ENCODE measurements around the gene EPHA6.

EPHA6 gene

GRCh38 chr3:97736928-97737327 is 922.5 kb downstream of the EPHA6 start:
- Histone ChIP-seq H3K4me2 (ENCODE audit: low read length, poor library complexity, severe bottlenecking) (no peak overlapping the region), H3K9ac (ENCODE audit: low read length) (no peak overlapping the region), H3K79me1 (replicated peaks; ENCODE audit: low read length, poor library complexity, severe bottlenecking) (no peaks in the 10 kb centered on the region), H3K4ac (ENCODE audit: low read depth in 1 of 2, low read length in 2 of 2) (no peak overlapping the region), H3K4me3 (ENCODE audit: insufficient read depth in 1 of 2, low read depth in 1 of 2, low read length in 2 of 2) (no peak overlapping the region), H3K4me1 (ENCODE audit: control insufficient read depth, insufficient read depth, low read depth, low read length) (no peaks in the 10 kb centered on the region), H2BK5ac (ENCODE audit: low read depth, low read length, poor library complexity, severe bottlenecking) (no peak overlapping the region), H2BK12ac (ENCODE audit: low read length in 2 of 2) (no peak overlapping the region), H3K36me3 (ENCODE audit: control insufficient read depth in 1 of 2, insufficient read depth in 2 of 2, low read depth in 1 of 2, low read length in 2 of 2) (no peaks in the 10 kb centered on the region), H3K23ac (ENCODE audit: low read length in 2 of 2) (no peak overlapping the region), H4K91ac (ENCODE audit: low read length) (no peak overlapping the region), H2BK120ac (ENCODE audit: low read depth, low read length) (no peak overlapping the region), H2AFZ (ENCODE audit: low read depth, low read length) (no peak overlapping the region), H3K9me3 (ENCODE audit: control insufficient read depth, low read length) (no peaks in the 10 kb centered on the region), H3K14ac (ENCODE audit: low read length in 2 of 2) (no peak overlapping the region), H3K18ac (ENCODE audit: low read depth in 1 of 2, low read length in 2 of 2) (no peak overlapping the region), H4K8ac (ENCODE audit: low read length) (no peak overlapping the region), H2BK15ac (ENCODE audit: low read depth, poor library complexity, severe bottlenecking) (no peak overlapping the region), H3K27ac (ENCODE audit: low read length, poor library complexity, severe bottlenecking) (no peak overlapping the region), H3K27me3 (ENCODE audit: control insufficient read depth in 1 of 2, insufficient read depth in 1 of 2, low read length in 2 of 2) (peaks cover 0 to 6% of the 10 kb centered on the region in 2 experiments), H2AK5ac (ENCODE audit: low read length, severe bottlenecking) (no peak overlapping the region)
- 7% methylated on average over 3 of the region's 3 CpGs for WGBS
- DNase-seq = no peak

GRCh38 chr3:97738761-97739160 is 924.4 kb downstream of the EPHA6 start:
- Histone ChIP-seq H3K4me2 (ENCODE audit: low read length, poor library complexity, severe bottlenecking) (no peak overlapping the region), H2AK5ac (ENCODE audit: low read length, severe bottlenecking) (no peak overlapping the region), H3K9ac (ENCODE audit: low read length) (no peak overlapping the region), H2BK12ac (ENCODE audit: low read length in 2 of 2) (no peak overlapping the region), H3K4me1 (ENCODE audit: control insufficient read depth, insufficient read depth, low read depth, low read length) (no peaks in the 10 kb centered on the region), H3K27ac (ENCODE audit: low read length, poor library complexity, severe bottlenecking) (no peak overlapping the region), H3K23ac (ENCODE audit: low read length in 2 of 2) (no peak overlapping the region), H4K8ac (ENCODE audit: low read length) (no peak overlapping the region), H2AFZ (ENCODE audit: low read depth, low read length) (no peak overlapping the region), H3K14ac (ENCODE audit: low read length in 2 of 2) (no peak overlapping the region), H2BK15ac (ENCODE audit: low read depth, poor library complexity, severe bottlenecking) (no peak overlapping the region), H3K18ac (ENCODE audit: low read depth in 1 of 2, low read length in 2 of 2) (no peak overlapping the region), H4K91ac (ENCODE audit: low read length) (no peak overlapping the region), H2BK120ac (ENCODE audit: low read depth, low read length) (no peak overlapping the region), H3K9me3 (ENCODE audit: control insufficient read depth, low read length) (no peaks in the 10 kb centered on the region), H3K79me1 (replicated peaks; ENCODE audit: low read length, poor library complexity, severe bottlenecking) (no peaks in the 10 kb centered on the region), H3K36me3 (ENCODE audit: control insufficient read depth in 1 of 2, insufficient read depth in 2 of 2, low read depth in 1 of 2, low read length in 2 of 2) (no peaks in the 10 kb centered on the region), H3K4me3 (ENCODE audit: insufficient read depth in 1 of 2, low read depth in 1 of 2, low read length in 2 of 2) (no peak overlapping the region), H3K27me3 (ENCODE audit: control insufficient read depth in 1 of 2, insufficient read depth in 1 of 2, low read length in 2 of 2) (peaks cover 0 to 6% of the 10 kb centered on the region in 2 experiments), H3K4ac (ENCODE audit: low read depth in 1 of 2, low read length in 2 of 2) (no peak overlapping the region), H2BK5ac (ENCODE audit: low read depth, low read length, poor library complexity, severe bottlenecking) (no peak overlapping the region)
- DNase-seq = no peak
- 40% methylated on average over 1 of the region's 1 CpG for WGBS

- Histone ChIP-seq H3K23ac (ENCODE audit: low read length in 2 of 2) (no peak overlapping the region), H3K9ac (ENCODE audit: low read length) (no peak overlapping the region), H3K4me2 (ENCODE audit: low read length, poor library complexity, severe bottlenecking) (no peak overlapping the region), H3K14ac (ENCODE audit: low read length in 2 of 2) (no peak overlapping the region), H4K8ac (ENCODE audit: low read length) (no peak overlapping the region), H3K9me3 (ENCODE audit: control insufficient read depth, low read length) (no peaks in the 10 kb centered on the region), H2BK5ac (ENCODE audit: low read depth, low read length, poor library complexity, severe bottlenecking) (no peak overlapping the region), H3K79me1 (replicated peaks; ENCODE audit: low read length, poor library complexity, severe bottlenecking) (no peaks in the 10 kb centered on the region), H3K4me1 (ENCODE audit: control insufficient read depth, insufficient read depth, low read depth, low read length) (no peaks in the 10 kb centered on the region), H3K36me3 (ENCODE audit: control insufficient read depth in 1 of 2, insufficient read depth in 2 of 2, low read depth in 1 of 2, low read length in 2 of 2) (no peaks in the 10 kb centered on the region), H2AK5ac (ENCODE audit: low read length, severe bottlenecking) (no peak overlapping the region), H2AFZ (ENCODE audit: low read depth, low read length) (no peak overlapping the region), H2BK120ac (ENCODE audit: low read depth, low read length) (no peak overlapping the region), H3K18ac (ENCODE audit: low read depth in 1 of 2, low read length in 2 of 2) (no peak overlapping the region), H3K4me3 (ENCODE audit: insufficient read depth in 1 of 2, low read depth in 1 of 2, low read length in 2 of 2) (no peak overlapping the region), H3K27ac (ENCODE audit: low read length, poor library complexity, severe bottlenecking) (no peak overlapping the region), H3K4ac (ENCODE audit: low read depth in 1 of 2, low read length in 2 of 2) (no peak overlapping the region), H3K27me3 (ENCODE audit: control insufficient read depth in 1 of 2, insufficient read depth in 1 of 2, low read length in 2 of 2) (peaks cover 0 to 6% of the 10 kb centered on the region in 2 experiments), H2BK15ac (ENCODE audit: low read depth, poor library complexity, severe bottlenecking) (no peak overlapping the region), H4K91ac (ENCODE audit: low read length) (no peak overlapping the region), H2BK12ac (ENCODE audit: low read length in 2 of 2) (no peak overlapping the region)
- WGBS = 74% methylated on average over 2 of the region's 3 CpGs
- no peak for DNase-seq
Observed at GRCh38 chr3:97742036-97742435, 927.6 kb downstream of the EPHA6 start.

- DNase-seq = no peak
- H2BK120ac ChIP-seq (ENCODE audit: low read depth, low read length) = no peak overlapping the region
- H3K14ac ChIP-seq (ENCODE audit: low read length in 2 of 2) = no peak overlapping the region
- H3K27ac ChIP-seq (ENCODE audit: low read length, poor library complexity, severe bottlenecking) = no peak overlapping the region
- WGBS = 56% methylated on average over 1 of the region's 3 CpGs
- H4K8ac ChIP-seq (ENCODE audit: low read length) = no peak overlapping the region
- no peak overlapping the region for H3K4me2 ChIP-seq (ENCODE audit: low read length, poor library complexity, severe bottlenecking)
- H3K9ac ChIP-seq (ENCODE audit: low read length) = no peak overlapping the region
- no peak overlapping the region for H4K91ac ChIP-seq (ENCODE audit: low read length)
- H2BK5ac ChIP-seq (ENCODE audit: low read depth, low read length, poor library complexity, severe bottlenecking) = no peak overlapping the region
- H3K4me3 ChIP-seq (ENCODE audit: insufficient read depth in 1 of 2, low read depth in 1 of 2, low read length in 2 of 2) = no peak overlapping the region
- no peak overlapping the region for H2AFZ ChIP-seq (ENCODE audit: low read depth, low read length)
- no peaks in the 10 kb centered on the region for H3K9me3 ChIP-seq (ENCODE audit: control insufficient read depth, low read length)
- no peaks in the 10 kb centered on the region for H3K36me3 ChIP-seq (ENCODE audit: control insufficient read depth in 1 of 2, insufficient read depth in 2 of 2, low read depth in 1 of 2, low read length in 2 of 2)
- H2AK5ac ChIP-seq (ENCODE audit: low read length, severe bottlenecking) = no peak overlapping the region
- no peaks in the 10 kb centered on the region for H3K4me1 ChIP-seq (ENCODE audit: control insufficient read depth, insufficient read depth, low read depth, low read length)
- no peak overlapping the region for H2BK12ac ChIP-seq (ENCODE audit: low read length in 2 of 2)
- no peaks in the 10 kb centered on the region for H3K79me1 ChIP-seq (replicated peaks; ENCODE audit: low read length, poor library complexity, severe bottlenecking)
- H2BK15ac ChIP-seq (ENCODE audit: low read depth, poor library complexity, severe bottlenecking) = no peak overlapping the region
- H3K23ac ChIP-seq (ENCODE audit: low read length in 2 of 2) = no peak overlapping the region
- no peaks in the 10 kb centered on the region for H3K27me3 ChIP-seq (ENCODE audit: control insufficient read depth in 1 of 2, insufficient read depth in 1 of 2, low read length in 2 of 2)
- H3K4ac ChIP-seq (ENCODE audit: low read depth in 1 of 2, low read length in 2 of 2) = no peak overlapping the region
- no peak overlapping the region for H3K18ac ChIP-seq (ENCODE audit: low read depth in 1 of 2, low read length in 2 of 2)
Observed at GRCh38 chr3:97744289-97744688, 929.9 kb downstream of the EPHA6 start.
